GM19438 (cell line): ENCODE measurements around the gene SP140L.

Source experiments
- ATAC-seq: cut with Tn5 transposase; IDR thresholded peaks from one replicate; pipeline ENCODE4 v1.9.1; 2021; ENCODE audit warnings: low read depth; ENCODE audit not compliant: unreplicated experiment

Gene SP140L

GRCh38 chr2:230447455-230448451 lies 120.8 kb downstream of the SP140L start:
- peak; percentile 77 for ATAC-seq

GRCh38 chr2:230449901-230450467 lies 123.0 kb downstream of the SP140L start:
- no peak for ATAC-seq

DNA sequence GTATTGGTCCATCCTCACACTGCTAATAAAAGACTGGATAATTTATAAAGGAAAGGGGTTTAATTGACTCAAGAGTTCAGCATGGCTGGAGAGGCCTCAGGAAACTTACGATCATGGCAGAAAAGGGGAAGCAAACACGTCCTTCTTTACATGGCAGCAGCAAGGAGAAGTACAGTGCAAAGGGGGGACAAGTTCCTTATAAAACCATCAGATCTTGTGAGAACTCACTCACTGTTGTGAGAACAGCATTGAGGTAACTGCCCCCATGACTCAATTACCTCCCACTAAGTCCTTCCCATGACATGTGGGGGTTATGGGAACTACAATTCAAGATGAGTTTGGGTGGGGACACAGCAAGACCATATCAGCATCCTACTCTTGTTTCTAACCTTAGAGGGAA lies 126.0 kb downstream of the SP140L start:
- no peak for ATAC-seq
